ENCODE results near the gene PPP1R9A.

PPP1R9A gene

GRCh38 chr7:95041031-95041430 lies 133.6 kb downstream of the PPP1R9A start:
- DNase-seq, result no peak

DNA sequence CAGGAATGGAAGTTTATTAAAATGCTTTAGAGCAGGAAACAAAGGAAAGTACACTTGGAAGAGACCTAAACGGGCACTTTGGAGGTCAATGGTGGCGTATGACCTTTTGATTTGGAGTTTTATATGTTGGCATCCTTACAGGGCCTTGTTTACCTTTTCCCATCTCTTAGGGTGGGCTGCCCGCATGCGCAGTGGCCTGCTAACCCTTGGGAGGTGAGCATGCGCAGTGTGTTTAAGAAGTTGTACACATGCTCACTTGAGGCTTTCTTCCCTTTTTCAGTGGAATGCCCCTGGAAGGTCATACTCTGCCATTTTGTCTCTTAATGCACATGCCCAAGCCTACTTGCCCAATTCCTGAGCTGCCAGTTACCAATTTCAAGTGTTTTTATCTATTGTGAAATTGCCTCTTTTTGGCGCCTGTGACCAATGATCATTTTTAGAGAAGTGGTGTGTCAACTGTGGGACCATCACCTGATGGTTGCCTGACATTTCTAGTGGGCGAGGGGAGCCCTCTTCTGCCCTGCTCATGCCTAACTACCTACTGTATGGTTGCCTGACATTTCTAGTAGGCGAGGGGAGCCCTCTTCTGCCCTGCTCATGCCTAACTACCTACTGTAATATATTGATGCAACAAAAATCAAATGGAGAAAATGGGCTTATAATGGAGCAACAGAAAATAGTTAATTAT lies 138.0 kb downstream of the PPP1R9A start:
- no peak for DNase-seq

- no peak for DNase-seq
Measured at GRCh38 chr7:95046494-95047240, 139.3 kb downstream of the PPP1R9A start.

GRCh38 chr7:95047291-95047690 lies 139.9 kb downstream of the PPP1R9A start:
- no peak for DNase-seq

DNA sequence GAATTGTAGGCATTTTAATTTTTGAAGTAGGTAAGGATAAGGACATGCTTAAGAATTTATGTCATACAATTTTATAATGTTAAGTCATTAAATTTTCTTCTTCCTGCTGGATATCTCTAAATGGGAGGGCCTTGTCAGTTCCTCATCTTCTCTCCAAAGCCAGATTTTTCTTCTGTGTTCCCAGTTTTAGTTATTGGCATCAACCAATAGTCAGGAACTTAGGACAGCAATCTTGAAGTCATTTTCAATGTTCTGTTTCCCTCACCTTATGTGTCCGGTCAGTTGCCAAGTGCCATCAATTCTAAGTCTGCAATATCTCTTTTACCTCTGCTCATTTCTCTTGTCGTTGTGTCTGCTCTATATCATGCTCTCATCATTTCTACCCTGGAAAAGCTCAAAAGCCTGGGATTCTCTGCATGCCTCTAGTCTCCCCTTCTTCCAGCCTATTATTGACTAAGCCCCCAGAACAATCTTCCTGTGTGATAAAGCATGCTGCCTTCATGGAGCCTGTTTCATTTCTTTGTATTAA lies 145.2 kb downstream of the PPP1R9A start:
- DNase-seq, result no peak

- no peak for DNase-seq
Measured at GRCh38 chr7:95054386-95054785, 147.0 kb downstream of the PPP1R9A start.

DNA sequence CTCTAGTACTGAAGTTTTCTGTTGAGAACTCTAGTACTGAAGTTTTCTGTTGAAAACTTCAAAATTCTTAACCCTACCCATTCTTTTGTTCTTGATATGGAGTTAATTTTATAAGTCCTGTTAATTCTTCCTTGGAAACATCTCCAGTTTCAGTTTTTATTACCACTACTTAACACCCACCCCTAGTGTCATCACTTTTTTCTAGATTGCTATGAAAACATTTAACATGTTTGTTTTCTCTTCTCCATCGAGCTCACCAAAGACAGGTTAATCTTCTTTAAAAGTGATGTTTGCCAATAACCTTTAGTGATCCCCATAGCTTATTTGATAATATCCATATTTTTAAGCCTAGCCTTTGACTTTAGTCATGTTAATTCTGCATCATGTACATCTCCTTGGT lies 147.9 kb downstream of the PPP1R9A start:
- no peak for DNase-seq

- DNase-seq, result no peak
Measured at GRCh38 chr7:95056107-95056739, 148.8 kb downstream of the PPP1R9A start.

GRCh38 chr7:95056901-95057300 lies 149.5 kb downstream of the PPP1R9A start:
- no peak for DNase-seq

GRCh38 chr7:95059842-95060313 lies 152.5 kb downstream of the PPP1R9A start:
- DNase-seq, result no peak

GRCh38 chr7:95062901-95063300 lies 155.5 kb downstream of the PPP1R9A start:
- no peak for DNase-seq

GRCh38 chr7:95066737-95067530 lies 159.5 kb downstream of the PPP1R9A start:
- no peak for DNase-seq

- no peak for DNase-seq
Measured at GRCh38 chr7:95088536-95089215, 181.3 kb downstream of the PPP1R9A start.

DNA sequence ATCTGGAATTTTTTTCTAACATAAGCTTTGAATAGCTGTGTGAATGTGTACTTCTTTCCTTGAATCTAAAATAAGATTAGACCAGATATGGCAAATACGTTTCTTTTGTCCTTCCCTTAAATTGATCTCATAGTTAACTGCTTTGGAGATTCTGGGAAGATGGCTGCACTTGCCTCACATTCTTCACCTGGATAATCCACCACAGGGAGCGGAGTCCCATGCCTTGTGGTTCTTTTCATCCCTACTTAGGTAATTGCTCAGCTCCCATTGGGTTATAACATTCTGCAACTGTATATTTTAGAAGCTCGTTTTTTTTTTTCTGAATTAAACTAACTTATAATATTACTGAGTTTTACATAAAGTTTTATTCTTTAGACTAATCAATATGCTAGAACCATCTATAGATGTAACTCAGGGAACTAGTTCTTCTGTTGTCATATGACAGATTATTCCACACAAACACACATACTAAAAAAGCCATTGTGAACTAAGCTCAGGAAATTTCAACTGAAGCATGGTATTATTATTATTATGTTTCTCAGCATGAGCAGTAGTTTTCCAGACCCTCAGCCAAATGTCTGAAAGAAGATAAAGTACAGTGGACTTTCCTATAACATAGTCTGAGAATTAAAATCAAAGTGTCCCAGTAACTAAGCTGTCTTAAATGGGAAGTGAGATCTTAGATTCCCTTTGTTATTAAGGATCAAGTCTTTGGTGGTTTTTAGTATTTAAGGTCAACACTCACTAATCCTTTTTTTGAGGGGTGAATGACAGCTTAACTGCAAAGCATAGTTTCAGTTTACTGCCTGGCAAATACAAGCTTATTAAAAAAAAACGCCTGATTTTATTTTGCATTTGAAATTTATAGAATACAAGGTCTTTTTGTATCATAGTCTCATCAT lies 182.3 kb downstream of the PPP1R9A start:
- DNase-seq, result no peak

DNA sequence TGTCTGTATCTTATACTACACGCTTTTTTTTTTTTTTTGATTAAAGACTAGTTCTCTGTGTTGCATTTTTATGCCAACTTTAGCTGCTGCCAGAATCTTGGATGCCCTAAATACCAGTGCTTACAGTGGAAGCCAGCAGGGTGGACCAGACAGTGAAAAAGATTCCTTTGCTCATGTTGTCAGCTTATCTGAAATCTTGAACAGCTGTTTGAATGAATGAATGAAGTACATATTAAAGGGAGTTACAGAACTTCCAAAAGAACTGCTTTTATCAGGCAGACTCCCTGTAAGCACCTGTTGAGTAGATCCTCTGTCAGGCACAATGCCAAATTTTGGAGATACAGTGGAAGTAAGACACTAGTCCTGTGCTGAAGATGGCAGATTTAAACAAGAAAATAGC lies 184.9 kb downstream of the PPP1R9A start:
- DNase-seq, result no peak

DNA sequence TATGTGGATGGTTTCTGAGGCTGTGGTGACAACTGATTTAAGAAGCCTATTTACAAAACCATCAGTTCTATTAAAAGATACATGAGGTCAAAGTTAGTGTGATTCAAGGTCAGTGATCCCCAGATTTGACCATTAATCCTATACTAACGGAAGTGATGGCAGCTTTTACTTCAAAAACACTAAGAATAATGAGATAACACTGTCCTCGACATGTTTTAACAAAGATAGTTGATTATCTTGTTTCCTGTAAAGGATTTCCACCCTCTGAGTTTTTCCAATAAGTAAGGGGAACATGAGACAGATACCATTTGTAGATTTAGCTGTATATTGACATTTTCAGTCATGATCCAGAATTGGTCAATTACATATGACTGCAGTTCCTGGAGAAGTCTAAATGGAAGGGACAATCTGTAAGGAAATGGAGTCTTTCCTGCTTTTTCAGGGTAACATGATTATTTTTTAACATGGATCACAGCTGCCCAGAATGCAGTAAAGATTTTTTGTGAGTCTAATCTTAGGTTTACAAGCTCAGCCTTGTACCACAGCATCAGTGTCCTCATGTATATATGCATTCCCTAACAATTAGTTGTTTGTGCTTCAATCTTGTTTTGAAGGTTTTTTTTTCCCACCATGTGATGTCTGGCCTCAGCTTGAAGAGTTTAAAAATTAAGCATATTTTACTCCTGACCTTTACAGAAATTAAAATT lies 188.0 kb downstream of the PPP1R9A start:
- no peak for DNase-seq

- DNase-seq, result no peak
Measured at GRCh38 chr7:95095966-95096540, 188.7 kb downstream of the PPP1R9A start.

DNA sequence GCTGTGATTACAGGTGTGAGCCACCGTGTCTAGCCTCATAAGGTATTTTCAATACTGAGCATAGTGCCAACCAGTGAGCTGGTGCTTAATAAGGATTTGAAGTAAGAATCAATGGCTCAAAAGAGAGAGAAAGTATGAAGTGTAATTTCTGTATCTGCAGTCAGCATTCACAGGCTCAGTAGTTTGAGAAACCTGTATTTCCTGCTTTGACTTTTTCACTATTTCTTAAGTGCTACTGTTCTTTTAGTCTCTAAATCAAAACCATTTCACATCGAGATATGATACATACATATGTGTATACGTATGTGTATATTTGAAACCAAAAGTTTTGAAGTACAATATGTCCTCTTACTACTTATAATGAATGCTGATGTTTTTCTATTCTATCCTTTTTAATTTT lies 189.9 kb downstream of the PPP1R9A start:
- DNase-seq, result no peak

- no peak for DNase-seq
Measured at GRCh38 chr7:95097851-95098250, 190.5 kb downstream of the PPP1R9A start.

GRCh38 chr7:95099106-95099505 lies 191.7 kb downstream of the PPP1R9A start:
- DNase-seq, result no peak
